GM12875 (cell line): Measurements from ENCODE around the gene RTEL1.
A peak's percentile ranks its signal among the peaks of the same experiment; 100 is the strongest.

ENCODE experiments used
- H3K4me3 ChIP-seq: one replicate; pipeline ENCODE4 v1.5.1; 2011; ENCODE audit warnings: low read depth, low read length, control low read depth
- CTCF ChIP-seq: IDR thresholded peaks from 2 replicates; pipeline ENCODE4 v1.5.1; 2011; ENCODE audit warnings: low read depth, mild to moderate bottlenecking, control low read depth, inconsistent platforms, low read length, moderate library complexity, borderline replicate concordance; ENCODE audit not compliant: insufficient read depth

The RTEL1 gene

GRCh38 chr20:63732118-63733095, 74.3 kb downstream of the RTEL1 start:
- TF ChIP-seq CTCF = no peak
- no peak overlapping the region for H3K4me3 ChIP-seq

- H3K4me3 ChIP-seq = no peak overlapping the region
- TF ChIP-seq CTCF = no peak
Observed at GRCh38 chr20:63733117-63733516, 75.0 kb downstream of the RTEL1 start.

GRCh38 chr20:63733579-63734081, 75.5 kb downstream of the RTEL1 start:
- no peak overlapping the region for H3K4me3 ChIP-seq
- TF ChIP-seq CTCF = no peak

- no peak overlapping the region for H3K4me3 ChIP-seq
Observed at GRCh38 chr20:63734111-63734945, 76.2 kb downstream of the RTEL1 start.

GRCh38 chr20:63734946-63735858, 77.1 kb downstream of the RTEL1 start:
- no peak for TF ChIP-seq CTCF
- no peak overlapping the region for H3K4me3 ChIP-seq

More at GRCh38 chr20:63734111-63734945, 76.2 kb downstream of the RTEL1 start:
- TF ChIP-seq CTCF = no peak

- peak within 1 kb of the TSS; percentile 61 for H3K4me3 ChIP-seq
- TF ChIP-seq CTCF = no peak
Observed at GRCh38 chr20:63735859-63736718, 78.0 kb downstream of the RTEL1 start, which contains the start of gene LIME1. TSS of gene LIME1 (plus strand) at chr20:63736664. CDS start at chr20:63737550, 886 bp downstream.
